ENCODE data around the gene RBP7.

DNA sequence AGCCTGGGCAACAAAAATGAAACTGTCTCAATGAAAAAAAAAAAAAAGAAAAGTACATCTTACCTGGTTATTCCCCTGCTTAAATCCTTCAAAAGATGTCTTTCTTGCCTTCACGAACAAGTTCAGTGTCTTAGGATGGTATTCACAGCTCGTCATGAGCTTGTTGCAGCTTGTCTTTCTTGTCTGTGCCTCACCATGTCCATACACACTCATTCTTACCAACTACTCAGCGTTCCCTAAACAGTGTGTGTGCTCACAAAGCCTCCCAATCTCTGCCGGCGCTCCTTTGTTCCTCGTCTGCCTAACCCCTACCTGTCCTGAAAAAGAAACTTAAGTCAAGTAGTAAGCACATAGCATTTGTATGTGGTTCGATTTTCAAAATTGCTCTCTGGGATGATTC is 66.8 kb downstream of the RBP7 start:
- TF ChIP-seq, protein P1, sequence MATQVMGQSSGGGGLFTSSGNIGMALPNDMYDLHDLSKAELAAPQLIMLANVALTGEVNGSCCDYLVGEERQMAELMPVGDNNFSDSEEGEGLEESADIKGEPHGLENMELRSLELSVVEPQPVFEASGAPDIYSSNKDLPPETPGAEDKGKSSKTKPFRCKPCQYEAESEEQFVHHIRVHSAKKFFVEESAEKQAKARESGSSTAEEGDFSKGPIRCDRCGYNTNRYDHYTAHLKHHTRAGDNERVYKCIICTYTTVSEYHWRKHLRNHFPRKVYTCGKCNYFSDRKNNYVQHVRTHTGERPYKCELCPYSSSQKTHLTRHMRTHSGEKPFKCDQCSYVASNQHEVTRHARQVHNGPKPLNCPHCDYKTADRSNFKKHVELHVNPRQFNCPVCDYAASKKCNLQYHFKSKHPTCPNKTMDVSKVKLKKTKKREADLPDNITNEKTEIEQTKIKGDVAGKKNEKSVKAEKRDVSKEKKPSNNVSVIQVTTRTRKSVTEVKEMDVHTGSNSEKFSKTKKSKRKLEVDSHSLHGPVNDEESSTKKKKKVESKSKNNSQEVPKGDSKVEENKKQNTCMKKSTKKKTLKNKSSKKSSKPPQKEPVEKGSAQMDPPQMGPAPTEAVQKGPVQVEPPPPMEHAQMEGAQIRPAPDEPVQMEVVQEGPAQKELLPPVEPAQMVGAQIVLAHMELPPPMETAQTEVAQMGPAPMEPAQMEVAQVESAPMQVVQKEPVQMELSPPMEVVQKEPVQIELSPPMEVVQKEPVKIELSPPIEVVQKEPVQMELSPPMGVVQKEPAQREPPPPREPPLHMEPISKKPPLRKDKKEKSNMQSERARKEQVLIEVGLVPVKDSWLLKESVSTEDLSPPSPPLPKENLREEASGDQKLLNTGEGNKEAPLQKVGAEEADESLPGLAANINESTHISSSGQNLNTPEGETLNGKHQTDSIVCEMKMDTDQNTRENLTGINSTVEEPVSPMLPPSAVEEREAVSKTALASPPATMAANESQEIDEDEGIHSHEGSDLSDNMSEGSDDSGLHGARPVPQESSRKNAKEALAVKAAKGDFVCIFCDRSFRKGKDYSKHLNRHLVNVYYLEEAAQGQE (IDR thresholded peaks at IDR 0.05; ENCODE audit: borderline replicate concordance): no peak
- TF ChIP-seq, protein P2, sequence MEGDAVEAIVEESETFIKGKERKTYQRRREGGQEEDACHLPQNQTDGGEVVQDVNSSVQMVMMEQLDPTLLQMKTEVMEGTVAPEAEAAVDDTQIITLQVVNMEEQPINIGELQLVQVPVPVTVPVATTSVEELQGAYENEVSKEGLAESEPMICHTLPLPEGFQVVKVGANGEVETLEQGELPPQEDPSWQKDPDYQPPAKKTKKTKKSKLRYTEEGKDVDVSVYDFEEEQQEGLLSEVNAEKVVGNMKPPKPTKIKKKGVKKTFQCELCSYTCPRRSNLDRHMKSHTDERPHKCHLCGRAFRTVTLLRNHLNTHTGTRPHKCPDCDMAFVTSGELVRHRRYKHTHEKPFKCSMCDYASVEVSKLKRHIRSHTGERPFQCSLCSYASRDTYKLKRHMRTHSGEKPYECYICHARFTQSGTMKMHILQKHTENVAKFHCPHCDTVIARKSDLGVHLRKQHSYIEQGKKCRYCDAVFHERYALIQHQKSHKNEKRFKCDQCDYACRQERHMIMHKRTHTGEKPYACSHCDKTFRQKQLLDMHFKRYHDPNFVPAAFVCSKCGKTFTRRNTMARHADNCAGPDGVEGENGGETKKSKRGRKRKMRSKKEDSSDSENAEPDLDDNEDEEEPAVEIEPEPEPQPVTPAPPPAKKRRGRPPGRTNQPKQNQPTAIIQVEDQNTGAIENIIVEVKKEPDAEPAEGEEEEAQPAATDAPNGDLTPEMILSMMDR (IDR thresholded peaks at IDR 0.05; ENCODE audit: poor library complexity, severe bottlenecking): no peak
- TF ChIP-seq EZH2 (IDR thresholded peaks at IDR 0.05; ENCODE audit: borderline replicate concordance, insufficient read depth, low read length, poor library complexity, severe bottlenecking) (no peak), POLR2AphosphoS5 (IDR thresholded peaks at IDR 0.05) (no peak), RAD21 (conservative IDR thresholded peaks at IDR 0.05) (no peak)

Measured in neural cell (in vitro differentiated cells).